Liver (tissue), 9 donors: Measurements from ENCODE around the gene PHLPP2. TPM values are rescaled to one million over a fixed set of nuclear protein-coding genes. Genes with fewer than 3 reads are reported as not detected.

Experiments
- DNase-seq: peaks from one replicate; pipeline ENCODE4 v3.0.0-alpha.2; 2017; ENCODE audit warnings: low spot score
- H3K27ac ChIP-seq, 2 donors: one replicate each; pipeline ENCODE4 v1.7.0; 2013; ENCODE audit warnings: inconsistent platforms in 2 of 2, low read length in 2 of 2, control low read depth in 1 of 2, low read depth in 1 of 2, mild to moderate bottlenecking in 1 of 2
- H3K27me3 ChIP-seq, 4 donors: one replicate each; pipeline versions ENCODE4 v1.6.1 to v1.7.0; 2013; ENCODE audit warnings: low read length in 3 of 4, inconsistent platforms in 1 of 4, mild to moderate bottlenecking in 1 of 4, moderate library complexity in 1 of 4; ENCODE audit not compliant: control insufficient read depth in 4 of 4, insufficient read depth in 4 of 4
- H3K36me3 ChIP-seq, 4 donors: one replicate each; pipeline versions ENCODE4 v1.6.1 to v1.7.0; 2013; ENCODE audit warnings: low read length in 3 of 4, mild to moderate bottlenecking in 3 of 4, low read depth in 1 of 4, moderate library complexity in 1 of 4; ENCODE audit not compliant: control insufficient read depth in 4 of 4, insufficient read depth in 3 of 4
- H3K4me1 ChIP-seq, 4 donors: one replicate each; pipeline versions ENCODE4 v1.6.1 to v1.7.0; 2013; ENCODE audit warnings: low read length in 3 of 4, mild to moderate bottlenecking in 3 of 4, moderate library complexity in 1 of 4; ENCODE audit not compliant: control insufficient read depth in 4 of 4, insufficient read depth in 4 of 4
- H3K4me3 ChIP-seq, 3 donors: one replicate each; pipeline versions ENCODE4 v1.6.1 to v1.7.0; 2013; ENCODE audit warnings: low read length in 3 of 3, control low read depth in 1 of 3, low read depth in 1 of 3, mild to moderate bottlenecking in 1 of 3
- H3K9ac ChIP-seq, 2 donors: one replicate each; pipeline ENCODE4 v1.7.0; 2013; ENCODE audit warnings: low read length in 2 of 2, mild to moderate bottlenecking in 2 of 2, moderate library complexity in 2 of 2, control low read depth in 1 of 2, low read depth in 1 of 2
- H3K9me3 ChIP-seq, 4 donors: one replicate each; pipeline versions ENCODE4 v1.6.1 to v1.7.0; 2013; ENCODE audit warnings: low read length in 3 of 4; ENCODE audit not compliant: control insufficient read depth in 4 of 4
- ATF3 ChIP-seq: IDR thresholded peaks from 2 replicates; pipeline ENCODE4 v1.6.1; 2016; ENCODE audit warnings: antibody characterized with exemption
- CTCF ChIP-seq: fragments of 150-350 bp; IDR thresholded peaks from 2 replicates; pipeline ENCODE4 v1.5.1; 2017; ENCODE audit warnings: improper control_type of control experiment, low read depth, low read length; ENCODE audit not compliant: missing input control
- EGR1 ChIP-seq, 2 donors: IDR thresholded peaks; 2 replicates each; pipeline ENCODE4 v1.6.1; 2016 to 2018; ENCODE audit warnings: antibody characterized with exemption in 2 of 2, low read depth in 2 of 2
- FOXA1 ChIP-seq: IDR thresholded peaks from 2 replicates; pipeline ENCODE4 v1.6.1; 2016; ENCODE audit warnings: antibody characterized with exemption
- FOXA2 ChIP-seq: IDR thresholded peaks from 2 replicates; pipeline ENCODE4 v1.6.1; 2016; ENCODE audit warnings: antibody characterized with exemption
- GABPA ChIP-seq, 2 donors: IDR thresholded peaks in 1 of 2; conservative IDR thresholded peaks in 1 of 2; 2 replicates each; pipeline ENCODE4 v1.6.1; 2016; ENCODE audit warnings: antibody characterized with exemption in 2 of 2, mild to moderate bottlenecking in 1 of 2, moderate library complexity in 1 of 2
- HNF4A ChIP-seq, 2 donors: conservative IDR thresholded peaks; 2 replicates each; pipeline ENCODE4 v1.6.1; 2016; ENCODE audit warnings: antibody characterized with exemption in 2 of 2, mild to moderate bottlenecking in 2 of 2
- HNF4G ChIP-seq: IDR thresholded peaks from 2 replicates; pipeline ENCODE4 v1.6.1; 2016; ENCODE audit warnings: antibody characterized with exemption
- JUND ChIP-seq, 2 donors: IDR thresholded peaks; 2 replicates each; pipeline ENCODE4 v1.6.1; 2016; ENCODE audit warnings: antibody characterized with exemption in 2 of 2
- MAX ChIP-seq: IDR thresholded peaks from 2 replicates; pipeline ENCODE4 v1.6.1; 2016; ENCODE audit warnings: antibody characterized with exemption
- NR2F2 ChIP-seq: IDR thresholded peaks from 2 replicates; pipeline ENCODE4 v1.6.1; 2016; ENCODE audit warnings: antibody characterized with exemption
- RAD21 ChIP-seq, 2 donors: IDR thresholded peaks; 2 replicates each; pipeline ENCODE4 v1.6.1; 2016; ENCODE audit warnings: antibody characterized with exemption in 2 of 2, mild to moderate bottlenecking in 2 of 2
- REST ChIP-seq: IDR thresholded peaks from 2 replicates; pipeline ENCODE4 v1.6.1; 2016; ENCODE audit warnings: antibody characterized with exemption, mild to moderate bottlenecking
- RXRA ChIP-seq, 2 donors: IDR thresholded peaks; 2 replicates each; pipeline ENCODE4 v1.6.1; 2017 to 2018; ENCODE audit warnings: antibody characterized with exemption in 2 of 2, mild to moderate bottlenecking in 1 of 2
- SP1 ChIP-seq: IDR thresholded peaks from 2 replicates; pipeline ENCODE4 v1.6.1; 2018; ENCODE audit warnings: antibody characterized with exemption, mild to moderate bottlenecking
- TAF1 ChIP-seq: conservative IDR thresholded peaks from 2 replicates; pipeline ENCODE4 v1.6.1; 2016; ENCODE audit warnings: antibody characterized with exemption, mild to moderate bottlenecking
- YY1 ChIP-seq: IDR thresholded peaks from 2 replicates; pipeline ENCODE4 v1.6.1; 2016; ENCODE audit warnings: antibody characterized with exemption, mild to moderate bottlenecking
- ZBTB33 ChIP-seq: IDR thresholded peaks from 2 replicates; pipeline ENCODE4 v1.6.1; 2016; ENCODE audit warnings: antibody characterized with exemption
- WGBS: extraction: QIAGEN DNeasy Blood & Tissue Kit; methylation state at CpG from one replicate; pipeline ENCODE4 v1.1.7; 2013; 5-methylcytosine and 5-hydroxymethylcytosine counted together
- polyA plus RNA-seq, 2 donors: library from polyadenylated mRNA; stranded (reverse) in 1 of 2; unstranded in 1 of 2; fragments of 200-250 nt in 1 of 2; fragments of >200 nt in 1 of 2; fragmentation: Nextera tagmentation in 1 of 2; extraction: Ambion mirVana in 1 of 2; gene quantifications; one replicate each; pipeline versions ENCODE4 v1.2.1 to v1.2.3, GENCODE V29; 2013 to 2015
- total RNA-seq, 2 donors: library from RNA; depleted of rRNA; stranded (reverse); fragments of >200 nt; gene quantifications; one replicate each; pipeline ENCODE4 v1.2.3, GENCODE V29; 2014
- donor health status: healthy.
- donor health status: healthy.
- donor health status: healthy.
- donor health status: healthy.
- donor health status: healthy.

The PHLPP2 gene
- total and polyA plus RNA-seq, 4 donors: 1.2 to 7.8 (median 3.9) TPM

GRCh38 chr16:71707199-71707598 lies 17.3 kb downstream of the PHLPP2 start:
- WGBS: 97% methylated on average over 7 of the region's 7 CpGs
- Histone ChIP-seq H3K4me3 (no peak overlapping the region), H3K27ac (no peak overlapping the region), H3K9ac (no peak overlapping the region), H3K36me3 (no peaks in the 10 kb centered on the region), H3K27me3 (no peaks in the 10 kb centered on the region), H3K9me3 (no peaks in the 10 kb centered on the region), H3K4me1 (no peaks in the 10 kb centered on the region)
- no peak for TF ChIP-seq ZBTB33
- TF ChIP-seq GABPA (IDR thresholded peaks at IDR 0.05 in 1 of 2, conservative IDR thresholded peaks at IDR 0.05 in 1 of 2): no peak
- no peak for TF ChIP-seq RAD21 (IDR thresholded peaks at IDR 0.05)
- TF ChIP-seq TAF1: no peak
- TF ChIP-seq RXRA (IDR thresholded peaks at IDR 0.05): no peak
- no peak for TF ChIP-seq YY1
- no peak for TF ChIP-seq FOXA1
- no peak for TF ChIP-seq ATF3
- TF ChIP-seq SP1: no peak
- TF ChIP-seq EGR1 (IDR thresholded peaks at IDR 0.05; ENCODE audit: low read depth in 2 of 2): no peak
- TF ChIP-seq FOXA2: no peak
- TF ChIP-seq MAX: no peak
- no peak for TF ChIP-seq REST
- no peak for TF ChIP-seq HNF4G
- TF ChIP-seq HNF4A (conservative IDR thresholded peaks at IDR 0.05): no peak
- no peak for TF ChIP-seq JUND (IDR thresholded peaks at IDR 0.05)
- DNase-seq: no peak

- no peak overlapping the region for H3K9ac ChIP-seq
- 97% methylated on average over 2 of the region's 2 CpGs for whole genome bisulfite sequencing
- no peaks in the 10 kb centered on the region for H3K9me3 ChIP-seq
- no peak overlapping the region for H3K4me3 ChIP-seq
- no peaks in the 10 kb centered on the region for H3K27me3 ChIP-seq
- no peaks in the 10 kb centered on the region for H3K4me1 ChIP-seq
- peaks cover 0 to 1% (median 0%) of the 10 kb centered on the region in 4 donors for H3K36me3 ChIP-seq
- H3K27ac ChIP-seq: no peak overlapping the region
- no peak for DNase-seq
- TF ChIP-seq ATF3 (no peak), HNF4G (no peak), RAD21 (IDR thresholded peaks at IDR 0.05) (no peak), TAF1 (no peak), EGR1 (IDR thresholded peaks at IDR 0.05; ENCODE audit: low read depth in 2 of 2) (no peak), FOXA2 (no peak), ZBTB33 (no peak), NR2F2 (no peak), REST (no peak), YY1 (no peak), MAX (no peak), CTCF (no peak)
These were observed 18.5 kb downstream of the PHLPP2 start for GRCh38 chr16:71706046-71706445.
